Mononuclear cell (primary cell): ENCODE measurements around the gene IGF1. TPM values are rescaled to one million over a fixed set of nuclear protein-coding genes. Genes with fewer than 3 reads are reported as not detected.
"Not testable (repeated sequence)": the region's sequence is repeated elsewhere in the genome, so short reads cannot be mapped to it uniquely, and the experiment has no call there.

Experiments used
- H3K27me3 ChIP-seq: 2 replicates; pipeline ENCODE4 v1.6.0; 2011; ENCODE audit warnings: low read length, control low read depth; ENCODE audit not compliant: insufficient read depth
- H3K4me1 ChIP-seq: 2 replicates; pipeline ENCODE4 v1.5.1; 2011; ENCODE audit warnings: mild to moderate bottlenecking, low read length, control low read depth; ENCODE audit not compliant: insufficient read depth
- H3K4me3 ChIP-seq: 2 replicates; pipeline ENCODE4 v1.5.1; 2011; ENCODE audit warnings: mild to moderate bottlenecking, low read length, moderate library complexity
- H3K9me3 ChIP-seq: 2 replicates; pipeline ENCODE4 v1.5.1; 2011; ENCODE audit warnings: low read depth, mild to moderate bottlenecking, control low read depth, low read length
- total RNA-seq: library from RNA; depleted of rRNA; stranded (reverse); fragments of >200 nt; gene quantifications from one replicate; pipeline ENCODE4 v1.2.3, GENCODE V29; 2012

Gene IGF1
- total RNA-seq, 1 donor, result not detected

DNA sequence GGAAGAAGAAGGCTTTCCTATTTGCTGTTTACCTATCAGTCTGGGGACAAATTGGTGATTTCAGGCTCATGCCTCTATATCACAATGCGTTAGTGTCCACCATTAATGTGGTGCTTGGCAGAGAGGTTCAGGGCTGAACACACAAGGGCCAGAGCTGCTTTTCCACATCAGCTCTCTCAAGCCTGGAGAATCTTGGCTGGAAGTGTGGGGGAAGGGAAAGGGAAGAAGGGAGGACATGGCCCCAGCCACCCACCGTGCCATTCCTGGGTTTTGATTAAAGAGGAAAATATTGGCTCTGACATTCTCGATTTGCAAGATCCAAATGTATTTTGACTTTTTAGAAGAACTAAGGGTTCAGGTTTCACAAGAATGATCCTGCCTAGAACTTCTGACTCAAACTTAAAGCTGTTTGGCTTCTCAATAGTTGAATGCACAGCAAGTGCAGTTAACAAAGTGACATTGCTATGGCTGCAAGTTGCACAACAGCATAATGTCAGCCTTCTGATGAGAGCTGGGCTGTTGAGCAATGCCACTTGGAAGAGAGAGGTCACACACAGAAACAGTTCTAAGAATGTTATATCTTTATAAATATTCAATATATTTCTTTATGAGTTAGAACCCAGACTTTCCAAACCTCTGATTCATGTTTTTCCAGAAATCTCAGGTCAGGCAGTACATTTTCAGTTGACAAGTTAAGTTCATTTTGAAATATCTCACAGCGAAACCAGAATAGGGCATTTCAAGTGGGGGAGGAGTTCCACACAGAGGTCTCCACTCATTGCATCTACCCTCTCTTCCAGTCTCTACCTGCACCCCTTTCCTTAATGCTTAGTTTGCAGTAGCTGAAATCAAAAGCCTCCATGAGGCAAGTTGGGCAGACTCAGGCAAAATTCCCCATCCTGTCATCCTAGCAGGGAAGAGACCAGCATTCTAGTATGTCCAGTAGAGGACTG is 25.3 kb downstream of the IGF1 start:
- no peaks in the 10 kb centered on the region for H3K27me3 ChIP-seq
- H3K4me1 ChIP-seq, result no peaks in the 10 kb centered on the region
- no peaks in the 10 kb centered on the region for H3K9me3 ChIP-seq
- no peak overlapping the region for H3K4me3 ChIP-seq

DNA sequence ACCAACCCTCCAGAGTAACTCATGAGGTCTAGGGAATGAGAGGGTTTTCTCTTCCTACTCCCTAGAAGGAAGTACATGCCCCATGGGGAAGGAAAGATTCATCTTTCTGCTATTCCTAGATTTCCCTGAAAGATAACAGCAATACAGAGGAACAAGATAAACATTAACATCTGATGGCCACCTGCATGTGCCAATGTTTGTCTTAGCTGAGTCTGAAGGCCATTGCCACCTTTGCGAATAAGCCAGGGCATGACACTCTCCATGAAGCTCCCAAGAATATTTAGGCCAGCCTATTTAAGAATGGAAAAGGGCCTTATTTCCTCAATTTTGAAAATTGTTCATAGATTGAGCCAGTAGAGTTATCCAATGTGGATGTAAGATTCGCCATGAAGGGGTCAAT is 26.0 kb downstream of the IGF1 start:
- no peaks in the 10 kb centered on the region for H3K9me3 ChIP-seq
- H3K4me3 ChIP-seq, result no peak overlapping the region
- H3K27me3 ChIP-seq, result no peaks in the 10 kb centered on the region
- H3K4me1 ChIP-seq, result no peaks in the 10 kb centered on the region

DNA sequence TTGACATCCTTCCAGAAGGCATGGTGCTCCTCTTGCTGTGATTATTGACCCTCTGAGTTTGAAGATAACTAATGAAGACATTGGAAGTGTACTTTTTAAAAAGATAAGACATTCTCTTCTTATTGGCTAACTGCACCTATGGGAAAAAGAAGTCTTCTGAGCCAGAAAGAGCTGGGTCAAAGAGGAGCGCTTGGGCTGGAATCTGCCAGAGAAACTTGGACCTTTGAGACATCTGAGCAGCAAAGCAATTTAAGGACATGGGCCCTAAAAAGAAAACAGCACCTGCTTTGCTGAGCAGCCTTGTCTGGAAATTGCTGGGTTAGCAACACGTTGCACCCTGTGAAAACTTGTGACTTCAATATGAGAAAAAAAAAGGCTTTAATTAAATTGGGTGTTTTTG is 27.8 kb downstream of the IGF1 start:
- H3K4me3 ChIP-seq, result no peak overlapping the region
- no peaks in the 10 kb centered on the region for H3K4me1 ChIP-seq
- H3K27me3 ChIP-seq, result no peaks in the 10 kb centered on the region
- no peaks in the 10 kb centered on the region for H3K9me3 ChIP-seq

DNA sequence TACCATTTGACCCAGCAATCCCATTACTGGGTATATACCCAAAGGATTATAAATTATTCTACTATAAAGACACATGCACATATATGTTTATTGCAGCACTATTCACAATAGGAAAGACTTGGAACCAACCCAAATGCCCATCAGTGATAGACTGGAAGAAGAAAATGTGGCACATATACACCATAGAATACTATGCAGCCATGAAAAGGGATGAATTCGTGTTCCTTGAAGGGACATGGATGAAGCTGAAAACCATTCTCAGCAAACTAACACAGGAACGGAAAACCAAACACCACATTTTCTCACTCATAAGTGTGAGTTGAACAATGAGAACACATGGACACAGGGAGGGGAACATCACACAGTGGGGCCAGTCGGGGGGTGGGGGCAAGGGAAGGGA is 31.3 kb downstream of the IGF1 start:
- H3K4me1 ChIP-seq, H3K4me3 ChIP-seq: not testable (repeated sequence)

DNA sequence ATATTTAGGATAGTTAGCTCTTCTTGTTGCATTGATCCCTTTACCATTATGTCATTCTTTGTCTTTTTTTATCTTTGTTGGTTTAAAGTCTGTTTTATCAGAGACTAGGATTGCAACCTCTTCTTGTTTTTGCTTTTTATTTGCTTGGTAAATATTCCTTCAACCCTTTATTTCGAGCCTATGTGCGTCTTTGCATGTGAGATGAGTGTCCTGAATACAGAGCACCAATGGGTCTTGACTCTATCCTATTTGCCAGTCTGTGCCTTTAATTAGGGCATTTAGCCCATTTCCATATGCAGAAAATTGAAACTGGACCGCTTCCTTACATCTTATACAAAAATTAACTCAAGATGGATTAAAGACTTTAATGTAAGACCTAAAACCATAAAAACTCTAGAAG is 32.9 kb downstream of the IGF1 start:
- not testable (repeated sequence) for H3K4me1 ChIP-seq, H3K4me3 ChIP-seq, H3K27me3 ChIP-seq, H3K9me3 ChIP-seq

More for the DNA sequence above, 31.3 kb downstream of the IGF1 start:
- H3K27me3 ChIP-seq, H3K9me3 ChIP-seq: not testable (repeated sequence)

DNA sequence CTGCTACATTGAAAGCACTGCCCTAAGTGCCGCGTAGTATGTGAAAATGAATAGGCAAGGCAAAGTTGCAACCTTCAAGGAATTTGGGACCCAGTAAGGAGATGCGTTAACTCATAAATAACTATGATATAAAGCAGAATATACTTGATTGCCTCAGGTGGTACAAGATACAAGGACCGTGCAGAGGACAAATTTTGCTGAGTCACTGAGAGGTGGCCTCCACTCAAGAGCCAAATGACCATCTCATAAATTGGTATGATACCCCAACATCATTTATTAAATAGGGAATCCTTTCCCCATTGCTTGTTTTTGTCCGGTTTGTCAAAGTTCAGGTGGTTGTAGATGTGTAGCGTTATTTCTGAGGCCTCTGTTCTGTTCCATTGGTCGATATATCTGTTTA is 35.7 kb downstream of the IGF1 start:
- no peak overlapping the region for H3K4me3 ChIP-seq
- H3K4me1 ChIP-seq, result no peaks in the 10 kb centered on the region
- H3K27me3 ChIP-seq, result no peaks in the 10 kb centered on the region
- no peaks in the 10 kb centered on the region for H3K9me3 ChIP-seq

DNA sequence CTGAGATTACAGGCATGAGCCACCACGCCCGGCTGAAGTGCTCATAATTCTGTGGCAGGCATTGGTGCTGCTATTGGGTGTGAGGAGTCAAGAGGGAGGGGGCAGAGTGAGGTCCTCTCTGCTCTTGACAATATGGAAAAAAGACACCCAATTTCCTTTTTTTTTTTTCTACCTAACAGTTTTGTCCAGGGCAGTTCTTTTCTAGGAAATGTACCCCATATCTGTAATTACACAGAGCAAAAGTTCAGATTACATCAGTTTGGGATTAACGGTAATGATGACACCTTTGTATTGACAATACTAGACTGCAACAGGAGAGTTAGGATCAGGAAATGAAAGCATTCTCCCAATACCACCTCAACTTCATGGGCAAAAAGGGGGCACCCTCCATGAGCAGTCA is 36.3 kb downstream of the IGF1 start:
- Histone ChIP-seq H3K9me3 (no peaks in the 10 kb centered on the region), H3K4me3 (no peak overlapping the region), H3K27me3 (no peaks in the 10 kb centered on the region), H3K4me1 (no peaks in the 10 kb centered on the region)

DNA sequence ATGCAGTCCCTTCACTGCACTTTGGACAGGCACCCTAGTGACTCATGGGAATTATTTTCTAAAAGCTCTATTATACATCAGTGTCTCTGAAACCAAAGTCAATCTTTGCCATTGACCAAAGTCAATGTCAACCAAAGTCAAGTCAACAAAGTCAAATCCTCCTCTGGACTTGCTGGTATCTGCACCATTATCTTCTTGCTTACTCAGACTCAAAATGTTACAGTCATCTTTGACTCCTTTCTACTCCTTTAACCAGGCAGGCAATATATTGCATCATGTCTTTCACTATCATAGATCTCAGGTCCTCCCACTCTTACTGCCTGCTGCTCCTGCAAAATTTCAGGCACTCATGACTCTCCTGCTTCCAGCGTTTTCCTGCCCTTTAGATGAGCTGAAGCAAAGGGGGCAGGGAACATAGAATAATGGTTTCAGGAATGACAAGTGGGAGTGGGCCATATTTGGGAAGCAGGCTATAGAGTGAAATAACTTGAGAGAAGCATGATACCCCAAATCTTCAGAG is 39.2 kb downstream of the IGF1 start:
- Histone ChIP-seq H3K4me3 (no peak overlapping the region), H3K27me3 (no peaks in the 10 kb centered on the region), H3K9me3 (no peaks in the 10 kb centered on the region), H3K4me1 (no peaks in the 10 kb centered on the region)

DNA sequence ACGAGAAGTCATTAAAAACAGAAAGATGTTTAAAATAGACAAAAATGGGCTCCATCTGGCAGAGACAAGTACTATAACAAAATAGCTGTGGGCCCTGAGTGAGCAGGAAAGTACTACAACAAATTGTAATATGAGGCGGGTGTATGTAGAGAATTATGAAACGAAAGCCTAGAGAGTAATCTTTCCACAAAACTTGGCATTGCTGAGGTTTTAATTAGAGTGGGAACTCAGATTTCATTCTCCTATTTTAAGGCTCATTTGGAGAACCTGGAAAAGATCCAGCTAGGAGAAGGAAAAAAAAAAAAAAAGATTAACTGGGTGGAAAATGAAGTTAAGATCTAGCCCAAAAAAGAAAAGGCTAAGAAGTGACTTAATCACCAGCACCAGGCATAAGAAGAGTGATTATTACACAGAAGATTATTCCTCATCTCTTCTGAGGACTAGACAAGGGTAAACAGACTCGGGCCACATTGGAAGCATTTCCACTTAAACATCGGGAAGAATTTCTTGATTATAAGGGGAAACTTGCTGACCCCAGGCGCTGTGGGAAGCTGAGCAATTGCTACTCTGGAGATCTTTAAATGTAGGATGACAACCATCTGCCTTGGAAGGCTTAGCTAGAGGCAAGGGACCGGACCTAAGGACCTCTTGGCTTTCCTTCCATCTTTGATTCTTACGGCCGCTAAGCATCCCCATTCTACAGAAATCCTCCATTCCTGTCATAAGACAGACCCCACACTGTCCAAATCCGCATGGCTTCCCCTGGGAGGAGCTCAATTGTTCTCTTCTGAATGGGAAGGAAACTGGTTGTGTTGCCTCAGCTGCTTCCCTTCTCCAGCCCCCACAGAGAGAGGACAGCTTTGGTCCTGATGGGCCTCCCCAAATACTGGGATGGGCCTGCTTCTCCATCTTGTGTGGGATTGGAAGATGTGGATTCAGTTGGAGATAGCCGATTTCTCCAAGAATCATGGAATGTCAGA is 40.6 kb downstream of the IGF1 start:
- H3K9me3 ChIP-seq, result no peaks in the 10 kb centered on the region
- no peaks in the 10 kb centered on the region for H3K4me1 ChIP-seq
- H3K4me3 ChIP-seq, result no peak overlapping the region
- H3K27me3 ChIP-seq, result no peaks in the 10 kb centered on the region

DNA sequence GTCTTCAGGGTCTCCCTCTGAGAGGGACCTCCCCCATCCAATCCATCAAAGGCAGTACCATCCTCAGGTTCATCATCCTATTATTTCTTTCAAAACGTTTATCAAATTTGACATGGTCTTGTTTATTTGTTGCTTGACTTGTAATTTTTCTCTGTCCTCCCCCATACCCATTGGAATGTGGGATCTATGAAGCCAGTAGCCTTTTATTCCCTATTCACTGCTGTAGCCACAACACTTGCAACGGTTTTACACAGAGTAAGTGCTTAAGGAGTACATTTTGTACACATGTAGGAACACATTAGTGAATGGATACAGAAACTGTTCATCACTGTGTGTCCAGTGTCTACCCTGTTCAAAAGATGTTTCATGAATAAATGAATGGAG is 41.5 kb downstream of the IGF1 start:
- no peaks in the 10 kb centered on the region for H3K4me1 ChIP-seq
- no peaks in the 10 kb centered on the region for H3K27me3 ChIP-seq
- no peaks in the 10 kb centered on the region for H3K9me3 ChIP-seq
- no peak overlapping the region for H3K4me3 ChIP-seq

DNA sequence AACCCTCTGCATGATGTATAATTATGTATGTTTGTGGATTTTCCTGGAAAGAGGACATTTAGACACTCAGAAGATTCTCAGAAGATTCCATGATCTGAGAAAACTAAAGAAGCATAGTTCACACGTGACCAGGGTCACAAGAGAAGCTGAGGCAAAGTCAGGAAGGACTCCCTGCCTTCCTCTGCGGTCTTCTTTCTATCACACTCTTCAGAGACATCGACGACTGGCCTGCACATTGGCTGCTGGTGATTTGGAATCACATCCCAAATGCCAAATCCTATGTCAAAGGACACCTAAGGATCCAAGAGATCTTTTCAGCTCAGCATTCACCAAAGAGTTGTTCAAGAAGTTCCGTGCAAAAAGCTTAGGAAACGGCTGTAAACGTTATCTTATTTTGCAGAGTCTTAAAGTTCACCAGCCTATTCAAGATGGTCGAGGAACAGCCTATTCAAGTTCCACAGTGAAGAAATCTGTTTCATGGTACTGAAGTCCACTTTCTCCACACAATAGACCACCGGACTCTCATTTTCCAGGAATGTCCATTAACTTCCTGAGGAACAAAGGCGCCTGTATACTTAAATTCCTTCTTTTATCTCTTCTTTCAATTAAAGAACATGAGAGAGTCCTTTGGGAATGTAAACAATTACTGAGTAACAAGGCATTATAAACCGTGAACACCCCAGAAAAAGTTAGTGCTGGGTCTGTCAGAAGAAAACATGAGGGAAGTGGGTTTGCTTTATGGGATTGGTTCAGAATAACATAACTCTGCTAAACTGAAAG is 42.1 kb downstream of the IGF1 start:
- Histone ChIP-seq H3K27me3 (no peaks in the 10 kb centered on the region), H3K9me3 (no peaks in the 10 kb centered on the region), H3K4me1 (no peaks in the 10 kb centered on the region), H3K4me3 (no peak overlapping the region)

DNA sequence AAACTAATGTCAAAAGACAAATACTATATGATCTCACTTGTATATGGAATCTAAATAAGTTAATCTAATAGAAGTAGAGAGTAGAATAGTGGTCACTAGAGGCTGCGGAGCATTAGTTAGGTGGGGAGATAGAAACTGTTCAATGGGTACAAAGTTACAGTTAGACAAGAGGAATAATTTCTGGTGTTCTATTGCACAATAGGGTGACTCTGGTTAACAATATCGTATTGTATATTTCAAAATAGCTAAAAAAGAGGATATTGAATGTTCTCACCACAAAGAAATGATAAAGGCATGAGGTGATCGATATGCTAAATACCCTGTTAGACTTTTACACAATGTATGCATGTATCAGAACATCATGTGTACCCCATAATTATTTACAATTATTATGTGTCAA is 42.9 kb downstream of the IGF1 start:
- H3K4me1 ChIP-seq, result no peaks in the 10 kb centered on the region

DNA sequence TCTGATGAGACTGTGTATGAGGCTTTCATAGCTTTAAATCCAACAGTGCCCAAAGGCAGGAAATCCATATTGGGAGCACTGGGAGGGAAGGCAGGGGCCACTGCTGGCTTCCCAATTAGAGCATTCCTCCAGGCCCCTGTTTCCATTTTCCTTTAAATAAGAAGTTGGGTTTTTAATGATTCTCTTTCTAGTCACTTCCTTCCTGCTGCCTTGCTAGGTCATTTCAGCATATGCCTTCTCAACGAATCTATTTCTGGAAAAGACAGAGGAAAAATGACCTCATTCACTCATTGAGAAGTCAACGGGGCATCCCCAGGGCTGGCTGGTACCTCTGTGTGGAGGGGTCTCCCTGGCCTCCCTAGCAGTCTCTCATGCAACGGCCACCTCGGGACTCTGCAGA is 43.5 kb downstream of the IGF1 start:
- no peak overlapping the region for H3K4me3 ChIP-seq
- no peaks in the 10 kb centered on the region for H3K4me1 ChIP-seq
- H3K9me3 ChIP-seq, result no peaks in the 10 kb centered on the region
- H3K27me3 ChIP-seq, result no peaks in the 10 kb centered on the region

More for the DNA sequence above, 42.9 kb downstream of the IGF1 start:
- no peaks in the 10 kb centered on the region for H3K9me3 ChIP-seq
- H3K27me3 ChIP-seq, result no peaks in the 10 kb centered on the region
- no peak overlapping the region for H3K4me3 ChIP-seq

DNA sequence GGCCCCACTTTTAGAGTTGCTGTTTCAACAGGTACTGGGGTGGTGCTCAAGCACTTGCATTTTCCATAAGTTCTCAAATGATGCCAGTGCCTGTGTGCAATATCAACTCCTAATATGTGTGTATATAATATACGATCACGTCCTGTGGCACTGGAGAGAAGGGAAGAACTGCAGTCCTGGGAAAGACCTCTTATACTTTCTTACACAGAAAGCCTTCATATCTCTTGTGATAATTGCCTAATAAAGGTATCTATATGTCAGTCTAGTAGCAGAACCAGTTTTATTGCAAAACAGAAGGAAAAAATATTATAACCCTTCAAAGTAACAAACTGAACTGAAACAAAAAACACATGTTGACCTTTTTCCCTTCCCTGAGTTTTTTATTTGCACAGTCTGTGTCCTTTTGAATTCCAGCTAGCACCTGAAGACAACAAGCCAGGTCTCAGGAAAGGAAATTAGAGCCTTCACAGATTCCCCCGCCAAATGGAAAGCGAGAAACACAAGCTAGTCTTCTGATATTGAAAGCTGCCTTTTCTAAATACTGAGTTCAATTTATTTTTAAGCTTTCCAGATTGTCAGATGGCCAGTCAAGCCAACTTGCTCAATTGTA is 44.4 kb downstream of the IGF1 start:
- no peaks in the 10 kb centered on the region for H3K27me3 ChIP-seq
- no peak overlapping the region for H3K4me3 ChIP-seq
- H3K9me3 ChIP-seq, result no peaks in the 10 kb centered on the region
- no peaks in the 10 kb centered on the region for H3K4me1 ChIP-seq
